ENCODE measurements around the gene SH3BGR.
"Not testable (repeated sequence)": the region's sequence is repeated elsewhere in the genome, so short reads cannot be mapped to it uniquely, and the experiment has no call there.

The SH3BGR gene

DNA sequence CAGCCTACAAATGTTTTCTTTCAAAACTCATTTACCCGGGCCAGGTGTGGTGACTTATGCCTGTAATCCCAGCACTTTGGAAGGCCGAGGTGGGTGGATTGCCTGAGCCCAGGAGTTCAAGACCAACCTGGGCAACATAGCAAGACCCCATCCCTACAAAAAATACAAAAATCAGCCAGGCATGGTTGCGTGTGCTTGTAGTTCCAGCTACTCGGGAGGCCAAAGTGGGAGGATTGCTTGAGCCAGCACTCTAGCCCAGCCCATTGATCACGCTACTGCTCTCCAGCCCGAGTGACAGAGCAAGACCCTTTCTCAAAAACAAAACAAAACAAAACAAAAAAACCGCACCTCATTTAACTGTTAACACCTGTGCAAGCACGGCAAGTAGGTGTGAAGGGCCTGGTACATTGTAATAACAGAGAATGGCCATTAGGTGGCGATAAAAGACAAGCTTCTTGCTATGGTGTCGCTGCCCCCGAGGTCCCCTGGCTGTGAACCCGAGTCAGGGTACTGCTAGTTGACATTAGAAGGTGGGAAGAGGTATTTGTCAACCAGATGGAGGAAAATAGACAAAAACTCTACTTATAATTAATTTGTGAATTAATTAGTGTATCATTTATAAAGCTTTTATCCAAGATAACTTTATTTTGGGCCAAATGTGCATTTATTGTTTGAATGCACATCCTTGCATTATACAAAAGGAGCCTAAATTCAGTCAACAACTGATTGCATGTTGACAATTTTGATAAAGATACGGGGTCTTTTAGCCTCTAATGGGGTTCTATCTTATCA, 66.5 kb downstream of the SH3BGR start:
- peak; percentile 27 for DNase-seq

- DNase-seq: no peak
Observed at GRCh38 chr21:39518847-39519210, 67.1 kb downstream of the SH3BGR start.

- no peak for DNase-seq
Observed at GRCh38 chr21:39519835-39520234, 68.1 kb downstream of the SH3BGR start.

- DNase-seq: no peak
Observed at GRCh38 chr21:39523399-39523798, 71.6 kb downstream of the SH3BGR start.

DNA sequence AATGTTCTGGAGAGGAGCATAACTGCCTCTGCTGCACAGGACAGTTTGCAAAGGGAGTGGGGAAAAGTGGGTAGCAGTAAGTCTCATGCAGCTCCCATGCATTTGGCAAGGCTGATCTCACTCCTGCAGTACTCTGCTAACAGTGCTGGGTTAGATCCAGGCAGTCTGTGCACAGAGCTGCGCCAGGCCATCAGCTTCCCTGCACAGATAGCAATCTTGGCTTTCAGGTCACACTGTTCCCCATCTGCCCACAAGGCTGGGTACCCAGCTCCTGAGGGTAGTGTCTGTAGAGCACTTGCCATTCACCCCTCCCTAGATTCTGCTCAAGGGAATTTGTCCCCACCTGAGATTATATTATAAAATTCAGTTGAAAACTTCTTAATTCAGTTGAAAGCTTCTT, 72.1 kb downstream of the SH3BGR start:
- DNase-seq: no peak

GRCh38 chr21:39525129-39525528, 73.4 kb downstream of the SH3BGR start:
- no peak for DNase-seq

GRCh38 chr21:39525601-39526000, 73.8 kb downstream of the SH3BGR start:
- DNase-seq: no peak

GRCh38 chr21:39527067-39527595, 75.4 kb downstream of the SH3BGR start:
- DNase-seq: no peak

DNA sequence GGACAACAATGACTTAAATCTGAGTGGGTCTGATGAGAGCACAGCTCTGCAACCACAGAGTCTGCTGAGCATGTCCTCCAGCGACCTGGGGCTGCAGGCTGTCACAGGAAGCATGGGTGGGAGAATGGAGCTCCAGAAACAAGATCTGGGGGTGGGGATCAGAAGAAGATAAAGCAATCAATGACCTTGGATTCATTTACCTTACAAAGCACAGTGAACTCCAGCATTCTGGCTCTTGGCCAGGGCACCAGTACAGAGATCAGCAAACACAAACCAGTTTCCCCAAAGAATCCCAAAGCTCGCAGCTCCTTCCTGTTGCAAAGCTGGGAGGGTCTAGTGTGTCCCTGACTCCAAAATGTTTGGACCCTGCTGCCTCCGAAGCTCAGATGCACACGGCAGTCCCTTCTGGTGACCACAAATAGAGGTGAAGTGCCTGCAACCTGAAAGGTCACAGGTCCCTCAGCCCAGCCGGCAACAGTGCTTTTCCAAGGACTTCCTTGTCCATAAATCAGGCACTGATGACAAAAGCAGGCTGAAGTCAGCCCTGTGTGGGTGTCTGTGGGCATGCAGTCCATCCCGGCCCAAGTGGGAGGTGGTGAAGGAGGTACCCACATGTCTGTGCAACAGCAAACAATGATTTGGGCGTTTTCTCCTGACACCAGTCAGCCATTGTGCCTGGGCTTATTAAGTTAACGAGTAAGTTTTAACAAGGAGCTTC, 76.1 kb downstream of the SH3BGR start:
- no peak for DNase-seq

GRCh38 chr21:39529026-39529425, 77.3 kb downstream of the SH3BGR start:
- DNase-seq: no peak

DNA sequence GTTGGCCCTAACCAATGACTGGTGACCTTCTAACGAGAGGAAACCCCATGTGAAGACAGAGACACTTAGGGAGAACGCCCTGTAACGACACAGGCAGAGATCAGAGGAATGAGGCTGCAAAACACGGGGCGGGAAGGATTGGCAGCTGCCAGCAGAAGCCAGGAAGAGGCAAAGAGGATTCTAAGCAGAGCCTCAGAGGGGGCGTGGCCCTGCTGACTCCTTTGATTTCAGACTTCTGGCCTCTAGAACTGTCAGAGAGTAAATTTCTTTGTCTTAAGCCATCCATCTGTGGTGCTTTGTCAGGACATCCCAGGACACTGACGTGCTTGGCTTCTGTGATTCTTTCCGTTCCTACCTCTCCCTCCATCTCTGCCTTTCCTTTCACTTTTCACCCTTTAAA, 79.3 kb downstream of the SH3BGR start:
- no peak for DNase-seq

- DNase-seq: no peak
Observed at GRCh38 chr21:39531840-39532239, 80.1 kb downstream of the SH3BGR start.

GRCh38 chr21:39533545-39534380, 82.0 kb downstream of the SH3BGR start:
- DNase-seq: no peak

DNA sequence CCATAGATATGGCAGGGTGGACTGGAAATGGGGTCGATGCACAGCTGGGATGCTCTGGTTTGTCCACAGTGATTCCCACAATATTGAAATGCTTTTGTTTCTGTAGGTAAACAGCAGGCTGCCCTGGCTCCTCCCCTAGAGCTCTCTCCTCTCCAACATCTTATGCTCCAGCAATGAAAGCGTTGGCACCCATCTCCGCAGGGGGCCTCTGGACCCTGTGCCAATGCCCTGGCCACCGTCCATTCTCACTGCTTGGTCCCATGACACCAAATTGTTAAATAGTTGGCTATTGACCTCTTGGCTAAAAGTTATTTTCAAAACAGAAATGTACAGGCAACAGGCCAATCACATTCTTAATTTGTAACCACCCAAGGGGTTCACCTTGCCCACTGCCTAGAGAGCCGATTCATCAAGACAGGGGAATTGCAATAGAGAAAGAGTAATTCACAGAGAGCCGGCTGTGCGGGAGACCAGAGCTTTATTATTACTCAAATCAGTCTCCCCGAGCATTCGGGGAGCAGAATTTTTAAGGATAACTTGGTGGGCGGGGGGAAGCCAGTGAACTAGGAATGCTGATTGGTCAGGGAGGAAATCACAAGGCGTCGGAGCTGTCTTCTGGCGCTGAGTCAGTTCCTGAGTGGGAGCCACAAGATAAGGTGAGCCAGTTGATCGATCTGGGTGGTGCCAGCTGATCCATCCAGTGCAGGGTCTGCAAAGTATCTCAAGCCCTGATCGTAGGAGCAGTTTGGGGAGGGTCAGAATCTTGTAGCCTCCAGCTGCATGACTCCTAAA, 84.1 kb downstream of the SH3BGR start:
- no peak for DNase-seq

GRCh38 chr21:39536835-39537234, 85.1 kb downstream of the SH3BGR start:
- DNase-seq: no peak

DNA sequence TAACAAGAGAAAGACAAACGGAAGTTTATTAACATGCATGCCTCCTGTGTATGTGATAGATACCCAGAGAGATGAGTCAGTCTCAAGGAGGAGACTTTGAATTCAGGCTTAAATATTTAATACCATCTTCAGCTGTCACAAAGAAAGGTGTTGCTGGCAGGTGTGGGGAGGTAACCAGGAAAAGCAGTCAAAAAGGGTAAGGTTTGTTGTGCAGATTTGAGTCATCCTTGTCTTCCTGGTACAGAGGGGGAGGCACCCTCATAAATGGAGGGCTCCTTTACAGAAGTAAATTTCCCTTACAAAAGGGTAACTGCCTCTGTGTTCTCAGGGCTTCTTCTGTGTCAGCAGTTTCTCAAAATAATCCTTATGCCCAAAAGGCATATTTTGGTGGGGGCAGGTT, 85.8 kb downstream of the SH3BGR start:
- no peak for DNase-seq

DNA sequence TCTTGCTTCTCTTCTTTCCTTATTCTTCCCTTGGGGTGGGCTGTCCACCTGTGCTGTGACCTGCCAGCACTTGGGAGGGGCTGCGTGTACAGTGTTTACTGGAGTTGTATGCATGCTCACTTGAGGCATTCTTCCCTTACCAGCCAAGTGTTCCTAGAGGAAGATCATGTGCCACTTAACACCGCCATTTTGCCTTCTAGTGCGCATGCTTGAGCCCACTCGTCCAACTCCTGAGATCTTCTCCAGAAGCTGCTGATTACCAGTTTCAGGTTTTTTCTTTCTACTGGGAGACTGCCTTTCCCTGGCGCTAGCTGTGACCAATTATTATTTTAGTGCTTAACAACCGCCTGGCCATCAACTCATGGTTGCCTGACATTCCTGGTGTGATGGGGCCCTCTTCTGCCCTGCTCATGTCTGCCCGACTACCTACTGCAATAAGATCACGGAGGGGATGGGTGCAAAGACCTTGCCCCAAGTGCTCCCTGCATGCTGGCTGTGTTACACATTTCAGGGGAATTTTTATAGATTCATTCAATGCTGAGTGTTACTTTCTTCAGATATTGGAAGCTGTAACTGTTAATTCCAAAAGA, 86.8 kb downstream of the SH3BGR start:
- DNase-seq: no peak

GRCh38 chr21:39540367-39540766, 88.6 kb downstream of the SH3BGR start:
- DNase-seq: not testable (repeated sequence)

DNA sequence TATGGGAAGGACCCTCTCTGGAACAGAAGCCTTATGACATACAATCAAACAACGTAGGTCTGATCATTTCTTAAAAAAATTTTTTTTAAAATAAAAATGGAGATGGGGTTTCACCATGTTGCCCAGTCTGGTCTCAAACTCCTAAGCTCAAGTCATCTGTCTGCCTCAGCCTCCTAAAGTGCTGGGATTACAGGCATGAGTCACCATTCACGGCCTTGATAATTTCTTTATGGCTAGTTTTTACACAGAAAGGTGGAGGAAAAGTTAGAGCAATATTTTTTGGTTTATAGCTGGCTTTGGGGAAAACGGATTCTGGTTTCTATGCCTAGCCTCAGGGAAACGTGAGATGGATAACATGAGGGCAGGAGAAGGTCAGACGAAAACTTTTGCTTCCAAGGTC, 91.0 kb downstream of the SH3BGR start:
- no peak for DNase-seq

DNA sequence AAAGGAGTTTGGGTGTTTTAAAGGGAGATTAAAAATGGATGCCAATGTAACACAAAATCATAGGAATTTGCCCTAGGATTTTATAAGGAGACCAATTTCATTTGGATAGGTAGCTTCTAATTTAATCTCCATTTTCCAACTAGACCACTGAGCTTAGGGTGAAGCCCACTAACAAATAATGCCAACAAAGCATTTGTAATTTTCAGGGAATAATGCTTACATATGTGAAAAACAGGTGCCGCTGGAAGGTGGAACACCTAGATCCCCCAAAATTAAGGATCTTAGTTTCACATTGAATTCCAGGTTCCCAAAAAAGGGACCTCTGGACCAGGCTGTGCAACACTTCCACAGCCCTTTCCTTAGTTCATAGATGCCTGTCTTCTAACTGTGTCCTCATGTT, 94.8 kb downstream of the SH3BGR start:
- DNase-seq: no peak

DNA sequence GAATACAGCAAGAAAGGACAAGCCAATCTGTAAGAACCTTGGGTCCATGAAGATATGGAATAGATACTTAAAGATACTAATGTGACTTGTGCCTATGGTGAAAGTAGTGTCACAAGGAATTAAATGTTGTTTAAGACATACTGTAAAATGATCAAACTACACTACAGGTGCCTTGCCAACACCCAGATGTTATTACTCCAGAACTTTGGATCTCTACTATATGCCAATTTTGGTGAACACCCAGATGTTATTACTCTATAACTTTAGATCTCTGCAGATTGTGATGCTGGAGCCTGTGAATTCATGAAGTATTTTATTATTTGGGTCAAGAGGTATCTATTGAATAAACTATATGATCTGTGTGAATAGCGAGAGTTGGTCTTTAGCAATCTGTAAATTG, 101.1 kb downstream of the SH3BGR start:
- no peak for DNase-seq

- no peak for DNase-seq
Observed at GRCh38 chr21:39553331-39553730, 101.6 kb downstream of the SH3BGR start.

Measured in activated CD4-positive, alpha-beta T cell treated with anti-CD3 and anti-CD28 coated beads, Interleukin-2, amount 50 U/mL, for 1 hour (primary cell).